Measurements from ENCODE around the gene SLC17A4. TPM values are rescaled to one million over a fixed set of nuclear protein-coding genes. Genes with fewer than 3 reads are reported as not detected.

SLC17A4 gene
- total RNA-seq, 1 experiment from 2014 or later, result not detected

DNA sequence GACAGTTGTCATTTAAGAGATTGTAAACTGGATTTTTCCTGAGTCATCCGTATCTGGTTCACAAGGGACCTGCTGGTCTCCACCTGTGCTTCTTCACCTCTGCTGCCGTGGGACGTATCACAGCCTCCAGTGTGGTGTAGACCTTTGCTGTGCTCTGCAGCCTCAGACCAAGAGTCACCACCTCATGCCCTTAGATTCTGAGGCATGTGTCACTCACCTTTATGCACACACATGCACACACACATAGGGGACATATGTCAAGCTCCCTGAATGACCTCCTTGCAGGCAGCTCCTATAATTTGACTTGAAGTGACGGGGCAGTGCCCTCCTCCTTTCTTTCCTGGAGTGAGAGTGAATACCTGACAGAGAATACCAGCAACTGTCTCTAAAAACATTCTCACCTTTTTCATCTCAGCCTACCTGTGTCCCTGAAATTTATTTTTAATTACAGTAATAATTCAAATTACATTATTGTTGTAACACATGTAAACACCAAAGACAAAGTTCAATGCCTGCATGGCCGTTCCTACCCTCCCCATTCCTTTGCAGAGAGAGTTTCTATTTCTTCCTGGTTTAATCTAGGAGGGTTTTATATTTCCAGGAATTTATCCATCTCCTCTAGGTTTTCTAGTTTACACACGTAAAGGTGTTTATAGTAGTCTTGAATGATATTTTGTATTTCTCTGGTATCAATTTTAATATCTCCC is 3.5 kb downstream of the SLC17A4 start:
- TF ChIP-seq CTCF (IDR thresholded peaks at IDR 0.05), result no peak
- no peak for TF ChIP-seq POLR2AphosphoS5 (IDR thresholded peaks at IDR 0.05; ENCODE audit: low read depth, low read length)
- TF ChIP-seq REST (IDR thresholded peaks at IDR 0.05; ENCODE audit: insufficient read depth in 1 of 2, low read depth in 2 of 2, low read length in 1 of 2), result no peak
- TF ChIP-seq SIN3A (IDR thresholded peaks at IDR 0.05; ENCODE audit: borderline replicate concordance, insufficient read depth, low read depth, low read length), result no peak
- no peak for TF ChIP-seq TCF7L2 (IDR thresholded peaks at IDR 0.05; ENCODE audit: low read depth, low read length)

DNA sequence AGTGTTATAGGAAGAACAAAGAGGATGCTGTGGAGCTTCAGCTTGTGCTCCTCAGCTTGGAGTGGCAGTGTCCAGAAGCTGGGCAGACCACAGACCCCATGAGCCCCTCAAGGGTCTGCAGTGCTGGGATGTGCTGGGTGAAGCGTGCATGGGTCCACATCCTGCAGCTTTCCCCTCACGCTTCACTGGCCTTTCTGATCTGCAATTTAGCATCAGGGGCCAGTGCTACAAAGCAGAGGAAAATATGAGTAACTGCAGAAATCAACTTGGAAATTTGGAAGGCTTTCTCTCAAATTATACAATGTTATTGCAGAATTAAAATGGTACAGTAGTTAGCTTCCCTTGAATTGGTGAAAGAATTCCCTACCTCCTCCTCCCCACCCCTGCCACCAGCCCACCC is 10.1 kb downstream of the SLC17A4 start:
- in situ Hi-C loops (cut with HindIII; ENCODE audit: low pct_unique_long_range_greater_than_20kb, low sequenced_read_pairs), result no loop called here
- no peak overlapping the region for H3K4me3 ChIP-seq (ENCODE audit: low read depth in 2 of 2, low read length in 2 of 2)
- no peak for TF ChIP-seq REST (IDR thresholded peaks at IDR 0.05; ENCODE audit: insufficient read depth in 1 of 2, low read depth in 2 of 2, low read length in 1 of 2)
- TF ChIP-seq POLR2AphosphoS5 (IDR thresholded peaks at IDR 0.05; ENCODE audit: low read depth, low read length), result no peak
- TF ChIP-seq SIN3A (IDR thresholded peaks at IDR 0.05; ENCODE audit: borderline replicate concordance, insufficient read depth, low read depth, low read length), result no peak
- TF ChIP-seq CTCF (IDR thresholded peaks at IDR 0.05), result no peak
- TF ChIP-seq TCF7L2 (IDR thresholded peaks at IDR 0.05; ENCODE audit: low read depth, low read length), result no peak
- H3K27ac ChIP-seq (ENCODE audit: low read length), result no peak overlapping the region
- CTCF ChIA-PET, result no interaction called here
- H3K36me3 ChIP-seq (ENCODE audit: control insufficient read depth, insufficient read depth, low read length), result no peaks in the 10 kb centered on the region
- intact Hi-C loops (cut with micrococcal nuclease; ENCODE audit: unreplicated experiment), result no loop called here
- no peaks in the 10 kb centered on the region for H3K4me1 ChIP-seq (ENCODE audit: control insufficient read depth, insufficient read depth, low read length)
- H3K9me3 ChIP-seq (ENCODE audit: control insufficient read depth, insufficient read depth, low read depth, low read length), result no peaks in the 10 kb centered on the region
- peaks cover 3% of the 10 kb centered on the region for H3K27me3 ChIP-seq (ENCODE audit: control insufficient read depth, insufficient read depth, low read length)
- DNase-seq (ENCODE audit: low read depth, low spot score), result no peak
- POLR2A ChIA-PET, result no interaction called here
- no peak for ATAC-seq
- BruUV-seq (replicated peaks), result no TSS peak

More for the DNA sequence above, 3.5 kb downstream of the SLC17A4 start:
- Histone ChIP-seq H3K4me1 (ENCODE audit: control insufficient read depth, insufficient read depth, low read length) (no peaks in the 10 kb centered on the region), H3K36me3 (ENCODE audit: control insufficient read depth, insufficient read depth, low read length) (no peaks in the 10 kb centered on the region), H3K9me3 (ENCODE audit: control insufficient read depth, insufficient read depth, low read depth, low read length) (no peaks in the 10 kb centered on the region), H3K27ac (ENCODE audit: low read length) (no peak overlapping the region), H3K27me3 (ENCODE audit: control insufficient read depth, insufficient read depth, low read length) (peaks cover 3% of the 10 kb centered on the region), H3K4me3 (ENCODE audit: low read depth in 2 of 2, low read length in 2 of 2) (no peak overlapping the region)
- ChIA-PET POLR2A (no interaction called here), CTCF (no interaction called here)
- DNase-seq (ENCODE audit: low read depth, low spot score), result no peak
- no TSS peak for BruUV-seq (replicated peaks)
- intact Hi-C loops (cut with micrococcal nuclease; ENCODE audit: unreplicated experiment) (no loop called here), in situ Hi-C loops (cut with HindIII; ENCODE audit: low pct_unique_long_range_greater_than_20kb, low sequenced_read_pairs) (no loop called here)
- no peak for ATAC-seq

All from Panc1 (cell line).